Vagina (tissue), 2 donors: ENCODE results near the gene UFM1. TPM values are rescaled to one million over a fixed set of nuclear protein-coding genes. Genes with fewer than 3 reads are reported as not detected.
"Not testable (repeated sequence)": the region's sequence is repeated elsewhere in the genome, so short reads cannot be mapped to it uniquely, and the experiment has no call there.

ENCODE experiments used
- DNase-seq, 2 donors: peaks; one replicate each; pipeline ENCODE4 v3.0.0-alpha.2; 2017; ENCODE audit errors: extremely low spot score in 2 of 2
- H3K27ac ChIP-seq: fragments of 200-600 bp; sonication (generic); one replicate; pipeline ENCODE4 v1.5.1; 2019
- H3K27me3 ChIP-seq: fragments of 200-600 bp; sonication (generic); one replicate; pipeline ENCODE4 v1.5.1; 2019
- H3K36me3 ChIP-seq, 2 donors: fragments of 200-600 bp; sonication (generic); one replicate each; pipeline ENCODE4 v1.5.1; 2017 to 2019
- H3K4me1 ChIP-seq: fragments of 200-600 bp; sonication (generic); one replicate; pipeline ENCODE4 v1.5.1; 2019
- H3K4me3 ChIP-seq, 2 donors: fragments of 200-600 bp; sonication (generic); 1 replicate in 1 of 2; 2 replicates in 1 of 2; pipeline ENCODE4 v1.5.1; 2016 to 2019
- H3K9me3 ChIP-seq: fragments of 200-600 bp; sonication (generic); one replicate; pipeline ENCODE4 v1.5.1; 2019
- CTCF ChIP-seq, 3 experiments: fragments of 450-650 bp in 2 of 3; fragments of 200-600 bp in 1 of 3; sonication (generic) in 1 of 3; IDR thresholded peaks; one replicate each; pipeline ENCODE4 v1.5.1; 2017 to 2019; ENCODE audit warnings: antibody characterized with exemption in 3 of 3, mild to moderate bottlenecking in 2 of 3, moderate library complexity in 2 of 3
- POLR2A ChIP-seq, 2 donors: fragments of 450-650 bp; IDR thresholded peaks; one replicate each; pipeline ENCODE4 v1.6.1; 2017; ENCODE audit warnings: antibody characterized with exemption in 2 of 2, mild to moderate bottlenecking in 2 of 2, moderate library complexity in 2 of 2
- POLR2AphosphoS5 ChIP-seq, 2 donors: sonication (generic); formaldehyde crosslinking; IDR thresholded peaks; one replicate each; pipeline ENCODE4 v1.9.0; 2017; ENCODE audit warnings: antibody characterized with exemption in 2 of 2, mild to moderate bottlenecking in 2 of 2, low read depth in 1 of 2; ENCODE audit not compliant: insufficient read depth in 1 of 2
- intact Hi-C: fragments of 100-400 bp; cut with DNase I; formaldehyde crosslinking; loops from one replicate; pipeline ENCODE4 v1.15.1; 2023
- total RNA-seq: library from RNA; depleted of rRNA; stranded (reverse); fragments of >200 nt; gene quantifications from one replicate; pipeline ENCODE4 v1.2.3, GENCODE V29; 2016

Gene UFM1
- total RNA-seq, 1 donor from 2014 or later: 54.5 TPM

- H3K27ac ChIP-seq: no peak overlapping the region
Measured at GRCh38 chr13:38365661-38366060, 16.0 kb downstream of the UFM1 start.

GRCh38 chr13:38366954-38367645 is 17.4 kb downstream of the UFM1 start:
- H3K27me3 ChIP-seq: no peaks in the 10 kb centered on the region
- peaks cover 6% of the 10 kb centered on the region for H3K4me1 ChIP-seq
- no peak overlapping the region for H3K27ac ChIP-seq
- no peaks in the 10 kb centered on the region for H3K9me3 ChIP-seq
- intact Hi-C loops: no loop called here
- no peaks in the 10 kb centered on the region for H3K36me3 ChIP-seq
- no peak overlapping the region for H3K4me3 ChIP-seq
- TF ChIP-seq POLR2AphosphoS5 (IDR thresholded peaks at IDR 0.05; ENCODE audit: insufficient read depth in 1 of 2, low read depth in 1 of 2): no peak
- TF ChIP-seq CTCF (IDR thresholded peaks at IDR 0.05): no peak
- TF ChIP-seq POLR2A (IDR thresholded peaks at IDR 0.05): no peak
- DNase-seq: no peak

More at GRCh38 chr13:38365661-38366060, 16.0 kb downstream of the UFM1 start:
- Histone ChIP-seq H3K36me3 (peaks cover 0 to 9% of the 10 kb centered on the region in 2 donors), H3K27me3 (no peaks in the 10 kb centered on the region), H3K4me3 (no peak overlapping the region), H3K4me1 (peaks cover 6% of the 10 kb centered on the region), H3K9me3 (no peaks in the 10 kb centered on the region)
- DNase-seq: no peak
- no peak for TF ChIP-seq CTCF (IDR thresholded peaks at IDR 0.05)
- TF ChIP-seq POLR2AphosphoS5 (IDR thresholded peaks at IDR 0.05; ENCODE audit: insufficient read depth in 1 of 2, low read depth in 1 of 2): no peak
- no peak for TF ChIP-seq POLR2A (IDR thresholded peaks at IDR 0.05)
- intact Hi-C loops: no loop called here

- Histone ChIP-seq H3K4me1 (peaks cover 6% of the 10 kb centered on the region), H3K27ac (no peak overlapping the region), H3K27me3 (no peaks in the 10 kb centered on the region), H3K9me3 (no peaks in the 10 kb centered on the region), H3K36me3 (no peaks in the 10 kb centered on the region), H3K4me3 (no peak overlapping the region)
- TF ChIP-seq POLR2A (IDR thresholded peaks at IDR 0.05) (no peak), POLR2AphosphoS5 (IDR thresholded peaks at IDR 0.05; ENCODE audit: insufficient read depth in 1 of 2, low read depth in 1 of 2) (no peak), CTCF (IDR thresholded peaks at IDR 0.05) (no peak)
- DNase-seq: no peak
- intact Hi-C loops: no loop called here
Measured at GRCh38 chr13:38369058-38369457, 19.4 kb downstream of the UFM1 start.

- H3K4me3 ChIP-seq, H3K27ac ChIP-seq, DNase-seq, H3K27me3 ChIP-seq, H3K4me1 ChIP-seq, intact Hi-C loops, H3K36me3 ChIP-seq, H3K9me3 ChIP-seq: not testable (repeated sequence)
Measured at GRCh38 chr13:38370096-38370495, 20.4 kb downstream of the UFM1 start.

- Histone ChIP-seq H3K9me3 (no peaks in the 10 kb centered on the region), H3K4me3 (no peak overlapping the region), H3K27ac (no peak overlapping the region), H3K4me1 (peaks cover under 1% of the 10 kb centered on the region), H3K27me3 (no peaks in the 10 kb centered on the region), H3K36me3 (no peaks in the 10 kb centered on the region)
- intact Hi-C loops: no loop called here
- TF ChIP-seq POLR2A (IDR thresholded peaks at IDR 0.05) (no peak), CTCF (IDR thresholded peaks at IDR 0.05) (no peak)
- no peak for DNase-seq
Measured at GRCh38 chr13:38372820-38373383, 23.3 kb downstream of the UFM1 start.
